Measurements from ENCODE around the gene RASAL1.
"Not testable (repeated sequence)": the region's sequence is repeated elsewhere in the genome, so short reads cannot be mapped to it uniquely, and the experiment has no call there.

The RASAL1 gene

GRCh38 chr12:113120670-113121370, 14.7 kb downstream of the RASAL1 start:
- FAIRE-seq: no peak
- TF ChIP-seq POLR2AphosphoS5 (IDR thresholded peaks at IDR 0.05; ENCODE audit: low read depth, low read length): no peak
- TF ChIP-seq POLR2A (IDR thresholded peaks at IDR 0.05; ENCODE audit: low read depth, low read length): no peak
- TF ChIP-seq TAF1 (IDR thresholded peaks at IDR 0.05; ENCODE audit: borderline replicate concordance, low read depth, low read length): no peak
- no peak for DNase-seq (ENCODE audit: insufficient read length)

DNA sequence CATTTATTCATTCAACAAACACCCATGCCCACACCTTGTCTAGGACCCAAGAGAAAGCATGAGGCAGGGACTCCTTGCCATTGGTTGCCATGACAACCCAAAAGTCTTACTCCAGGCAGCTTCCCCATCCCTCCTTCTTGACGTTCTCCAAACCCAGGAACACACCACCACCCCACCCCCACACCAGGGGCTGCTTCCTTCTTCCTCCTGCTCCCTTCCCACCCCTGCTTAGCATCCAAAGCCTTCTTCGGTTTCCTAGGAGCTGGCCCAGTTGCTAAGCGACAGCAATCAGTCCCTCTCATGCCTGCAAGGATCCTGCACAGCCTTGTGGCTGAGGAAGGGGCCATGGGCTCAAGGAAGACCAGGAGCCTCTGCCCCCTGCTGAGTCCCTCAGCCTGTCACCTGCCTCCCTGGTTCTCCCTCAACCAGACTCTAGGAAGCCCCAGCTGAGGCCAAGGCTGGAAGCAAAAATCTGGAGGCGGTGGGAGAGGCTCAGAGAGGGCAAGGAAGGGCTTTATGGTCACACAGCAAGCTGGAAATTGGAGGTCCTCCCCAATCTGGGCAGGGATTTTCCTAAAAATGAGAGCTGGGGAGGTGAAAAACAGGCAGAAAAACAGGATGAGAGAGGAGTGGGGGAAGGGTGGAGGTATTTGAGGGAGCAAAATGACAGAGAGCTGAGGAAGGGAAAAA, 15.4 kb downstream of the RASAL1 start:
- no peak for FAIRE-seq
- TF ChIP-seq POLR2AphosphoS5 (IDR thresholded peaks at IDR 0.05; ENCODE audit: low read depth, low read length) (no peak), TAF1 (IDR thresholded peaks at IDR 0.05; ENCODE audit: borderline replicate concordance, low read depth, low read length) (no peak), POLR2A (IDR thresholded peaks at IDR 0.05; ENCODE audit: low read depth, low read length) (no peak)
- DNase-seq (ENCODE audit: insufficient read length): no peak

- TF ChIP-seq POLR2A (IDR thresholded peaks at IDR 0.05; ENCODE audit: low read depth, low read length): no peak
- TF ChIP-seq POLR2AphosphoS5 (IDR thresholded peaks at IDR 0.05; ENCODE audit: low read depth, low read length): no peak
- no peak for TF ChIP-seq TAF1 (IDR thresholded peaks at IDR 0.05; ENCODE audit: borderline replicate concordance, low read depth, low read length)
- FAIRE-seq (no peak), DNase-seq (ENCODE audit: insufficient read length) (no peak)
Measured at GRCh38 chr12:113118142-113118541, 17.4 kb downstream of the RASAL1 start.

- DNase-seq (ENCODE audit: insufficient read length); FAIRE-seq: not testable (repeated sequence)
Measured at GRCh38 chr12:113117684-113118083, 17.9 kb downstream of the RASAL1 start.

- TF ChIP-seq POLR2AphosphoS5 (IDR thresholded peaks at IDR 0.05; ENCODE audit: low read depth, low read length): no peak
- no peak for FAIRE-seq
- DNase-seq (ENCODE audit: insufficient read length): no peak
Measured at GRCh38 chr12:113116875-113117274, 18.7 kb downstream of the RASAL1 start.

GRCh38 chr12:113115455-113116126, 20.0 kb downstream of the RASAL1 start:
- DNase-seq (ENCODE audit: insufficient read length): no peak
- FAIRE-seq: no peak
- TF ChIP-seq POLR2A (IDR thresholded peaks at IDR 0.05; ENCODE audit: low read depth, low read length) (no peak), POLR2AphosphoS5 (IDR thresholded peaks at IDR 0.05; ENCODE audit: low read depth, low read length) (no peak), TAF1 (IDR thresholded peaks at IDR 0.05; ENCODE audit: borderline replicate concordance, low read depth, low read length) (no peak)

- DNase-seq (ENCODE audit: insufficient read length) (no peak), FAIRE-seq (no peak)
- TF ChIP-seq POLR2A (IDR thresholded peaks at IDR 0.05; ENCODE audit: low read depth, low read length) (no peak), POLR2AphosphoS5 (IDR thresholded peaks at IDR 0.05; ENCODE audit: low read depth, low read length) (no peak), TAF1 (IDR thresholded peaks at IDR 0.05; ENCODE audit: borderline replicate concordance, low read depth, low read length) (no peak)
Measured at GRCh38 chr12:113114447-113115178, 20.9 kb downstream of the RASAL1 start.

- no peak for TF ChIP-seq POLR2A (IDR thresholded peaks at IDR 0.05; ENCODE audit: low read depth, low read length)
- no peak for TF ChIP-seq TAF1 (IDR thresholded peaks at IDR 0.05; ENCODE audit: borderline replicate concordance, low read depth, low read length)
- no peak for TF ChIP-seq POLR2AphosphoS5 (IDR thresholded peaks at IDR 0.05; ENCODE audit: low read depth, low read length)
- FAIRE-seq (no peak), DNase-seq (ENCODE audit: insufficient read length) (no peak)
Measured at GRCh38 chr12:113113397-113113796, 22.2 kb downstream of the RASAL1 start.

DNA sequence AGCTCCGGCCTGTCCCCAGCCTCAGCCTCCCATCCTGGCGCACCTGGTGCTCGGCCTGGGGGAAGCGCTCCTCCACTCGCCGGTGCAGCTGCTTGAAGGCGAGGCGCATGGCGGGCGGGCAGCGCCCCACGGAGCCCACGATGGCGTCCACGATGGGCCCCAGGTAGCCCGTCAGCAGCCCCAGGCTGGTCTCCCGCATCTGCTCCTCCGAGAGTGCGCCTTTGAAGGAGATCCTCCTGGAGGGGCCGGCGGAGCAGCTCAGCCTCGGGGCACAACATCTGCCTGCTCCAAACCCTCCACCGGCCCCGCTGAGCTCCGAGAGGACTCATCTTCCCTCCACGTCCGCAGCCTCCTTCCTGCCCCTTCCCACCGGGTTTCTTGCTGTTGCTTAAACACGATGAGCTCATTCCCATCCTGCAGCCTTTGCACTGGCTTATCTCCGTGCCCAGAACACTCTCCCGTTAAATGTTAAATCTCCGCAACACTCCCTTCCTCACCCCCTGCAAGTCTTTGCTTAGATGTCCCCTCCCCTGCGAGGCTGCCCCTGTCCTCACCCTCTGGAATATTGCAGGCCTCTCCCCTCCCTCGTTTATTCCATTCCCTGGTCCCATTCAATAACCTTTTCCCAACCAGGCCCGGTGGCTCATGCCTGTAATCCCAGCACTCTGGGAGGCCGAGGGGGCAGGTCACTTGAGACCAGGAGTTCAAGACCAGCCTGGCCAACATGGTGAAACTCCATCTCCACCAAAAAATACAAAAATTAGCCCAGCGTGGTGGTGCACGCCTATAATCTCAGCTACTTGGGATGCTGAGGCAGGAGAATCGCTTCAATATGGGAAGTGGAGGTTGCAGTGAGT, 23.3 kb downstream of the RASAL1 start:
- TF ChIP-seq POLR2A (IDR thresholded peaks at IDR 0.05; ENCODE audit: low read depth, low read length) (no peak), TAF1 (IDR thresholded peaks at IDR 0.05; ENCODE audit: borderline replicate concordance, low read depth, low read length) (no peak), POLR2AphosphoS5 (IDR thresholded peaks at IDR 0.05; ENCODE audit: low read depth, low read length) (no peak)
- no peak for FAIRE-seq
- no peak for DNase-seq (ENCODE audit: insufficient read length)

- no peak for FAIRE-seq
- TF ChIP-seq POLR2AphosphoS5 (IDR thresholded peaks at IDR 0.05; ENCODE audit: low read depth, low read length) (no peak), POLR2A (IDR thresholded peaks at IDR 0.05; ENCODE audit: low read depth, low read length) (no peak), TAF1 (IDR thresholded peaks at IDR 0.05; ENCODE audit: borderline replicate concordance, low read depth, low read length) (no peak)
- DNase-seq (ENCODE audit: insufficient read length): no peak
Measured at GRCh38 chr12:113111247-113111646, 24.3 kb downstream of the RASAL1 start.
